ENCODE measurements around the gene ASCL5.

ASCL5 gene

DNA sequence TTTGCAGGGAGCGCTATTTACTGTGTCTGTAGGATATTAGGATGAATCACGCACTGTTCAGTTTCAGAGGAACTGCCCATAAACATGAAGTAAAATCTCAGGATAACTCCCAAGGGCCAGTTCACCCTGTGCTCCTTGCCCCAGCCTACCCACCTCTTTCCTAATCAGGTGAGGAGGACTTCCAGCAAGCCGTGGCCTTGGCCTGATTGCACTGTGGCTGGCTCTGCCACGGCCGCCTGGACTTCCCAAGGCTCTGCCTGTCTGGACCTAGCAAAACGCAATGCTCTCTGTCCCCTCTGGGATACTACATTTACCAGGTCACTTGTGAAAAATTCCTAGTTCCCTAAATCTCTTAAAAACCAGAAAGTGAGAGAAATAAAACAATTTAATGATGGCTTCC is 7.4 kb upstream of the ASCL5 start:
- Histone ChIP-seq H3K4me1 (peaks cover 36 to 93% (median 73%) of the 10 kb centered on the region in 10 experiments), H3K36me3 (peaks cover 4 to 35% (median 20%) of the 10 kb centered on the region in 11 experiments; a peak in 19 of 22 replicates), H3K27ac (no peak overlapping the region), H3K9ac (no peak overlapping the region), H3K4me2 (peak overlapping the region in 4 of 11 experiments; percentile 90 to 96 (median 92); a peak in 7 of 22 replicates), H3K27me3 (no peaks in the 10 kb centered on the region), H3K9me3 (replicated peaks in 1 of 11) (no peaks in the 10 kb centered on the region), H4K20me1 (peaks cover 0 to 51% (median 34%) of the 10 kb centered on the region in 11 experiments; a peak in 16 of 22 replicates), H3K4me3 (no peak overlapping the region)
- no peak for TF ChIP-seq Cebpa-rat (IDR thresholded peaks at IDR 0.05)

DNA sequence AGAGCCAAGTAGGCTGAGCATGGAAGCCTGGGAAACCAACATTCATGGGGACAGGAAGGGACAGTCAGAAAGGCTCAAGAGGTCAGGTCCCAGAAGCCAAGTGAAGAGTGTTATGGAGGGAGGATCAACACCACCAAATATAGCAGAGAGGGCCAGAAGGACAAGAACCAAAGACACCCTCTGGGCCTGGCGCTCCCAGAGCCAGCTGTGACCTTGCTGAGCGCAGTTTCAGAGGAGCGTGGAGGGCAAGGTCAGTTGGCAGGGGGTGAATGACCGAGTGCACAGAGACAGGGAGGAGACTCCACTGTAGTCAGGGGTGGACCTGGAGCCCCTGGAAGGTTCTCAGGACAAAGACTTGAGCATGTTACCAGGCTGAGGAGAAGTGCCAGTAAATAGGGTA is 4.4 kb upstream of the ASCL5 start:
- no peak overlapping the region for H3K9ac ChIP-seq
- H4K20me1 ChIP-seq, result peaks cover 0 to 22% (median 10%) of the 10 kb centered on the region in 11 experiments; a peak in 16 of 22 replicates
- peak overlapping the region in 7 of 11 experiments; percentile 32 to 80 (median 66); a peak in 11 of 22 replicates for H3K4me2 ChIP-seq
- peaks cover 4 to 31% (median 20%) of the 10 kb centered on the region in 11 experiments; a peak in 19 of 22 replicates for H3K36me3 ChIP-seq
- peak overlapping the region in 2 of 11 experiments; percentile 14 to 37; a peak in 2 of 22 replicates for H3K27ac ChIP-seq
- peaks cover 24 to 93% (median 73%) of the 10 kb centered on the region in 10 experiments for H3K4me1 ChIP-seq
- no peak overlapping the region for H3K4me3 ChIP-seq
- no peaks in the 10 kb centered on the region for H3K27me3 ChIP-seq
- no peaks in the 10 kb centered on the region for H3K9me3 ChIP-seq (replicated peaks in 1 of 11)
- TF ChIP-seq Cebpa-rat (IDR thresholded peaks at IDR 0.05), result no peak

DNA sequence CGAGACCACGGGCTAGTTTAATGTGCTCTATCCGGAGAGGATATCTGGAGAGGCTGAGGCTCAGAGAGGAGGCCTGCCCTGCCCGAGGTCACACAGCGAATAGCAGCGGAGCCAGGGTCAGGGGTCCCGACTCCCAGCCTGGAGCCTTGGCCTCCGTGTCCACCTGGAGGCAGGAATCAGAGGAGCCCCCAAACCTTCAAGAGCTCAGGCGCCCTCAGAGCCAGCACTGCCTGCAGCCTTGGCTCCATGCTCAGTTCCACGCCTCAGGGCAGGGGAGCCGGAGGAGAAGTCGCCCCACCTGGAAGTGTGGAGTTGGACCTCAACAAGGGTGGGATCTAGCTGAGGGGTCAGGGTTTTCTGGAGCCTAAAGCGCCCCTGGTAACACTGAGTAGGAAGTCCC is 2.0 kb upstream of the ASCL5 start:
- H3K4me1 ChIP-seq, result peaks cover 22 to 93% (median 80%) of the 10 kb centered on the region in 10 experiments
- no peak for TF ChIP-seq Cebpa-rat (IDR thresholded peaks at IDR 0.05)
- H3K9ac ChIP-seq, result peak overlapping the region in 6 of 11 experiments; percentile 12 to 78 (median 68); a peak in 9 of 22 replicates
- H3K9me3 ChIP-seq (replicated peaks in 1 of 11), result no peaks in the 10 kb centered on the region
- 0 out of 22 replicates have a peak, but pooled peaks cover 0 to 5% (median 0%) of the 10 kb centered on the region in 11 experiments for H4K20me1 ChIP-seq
- H3K4me3 ChIP-seq, result no peak overlapping the region; a peak in 2 of 20 replicates
- H3K27ac ChIP-seq, result peak overlapping the region in 8 of 11 experiments; percentile 12 to 85 (median 72); a peak in 16 of 22 replicates
- peaks cover 0 to 11% (median 1%) of the 10 kb centered on the region in 11 experiments; a peak in 12 of 22 replicates for H3K36me3 ChIP-seq
- H3K4me2 ChIP-seq, result peak overlapping the region; percentile 54 to 96 (median 83)
- H3K27me3 ChIP-seq, result no peaks in the 10 kb centered on the region

DNA sequence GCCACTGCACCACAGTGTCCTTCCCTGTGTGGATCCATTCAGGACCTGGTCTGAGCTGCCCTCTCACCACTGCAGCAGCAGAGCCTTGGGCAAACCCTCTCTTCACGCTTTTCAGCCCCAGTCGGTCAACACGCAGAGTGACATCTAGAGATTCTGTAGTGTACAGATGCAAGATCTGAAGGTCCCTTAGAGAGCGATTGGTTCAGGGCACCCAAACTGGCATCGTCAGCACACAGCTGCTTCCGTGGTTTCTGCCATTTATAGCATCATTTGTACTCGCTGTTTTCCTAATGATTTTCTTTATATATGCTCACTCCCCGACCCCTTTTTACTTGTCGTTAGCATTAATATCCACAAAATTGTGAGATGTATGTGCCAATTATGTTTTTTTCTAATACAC is 1.5 kb upstream of the ASCL5 start:
- H4K20me1 ChIP-seq, result 0 out of 22 replicates have a peak, but pooled peaks cover 0 to 5% (median 0%) of the 10 kb centered on the region in 11 experiments
- peak overlapping the region in 9 of 11 experiments; percentile 10 to 78 (median 57); a peak in 14 of 22 replicates for H3K9ac ChIP-seq
- peaks cover 0 to 6% (median 0%) of the 10 kb centered on the region in 11 experiments; a peak in 3 of 22 replicates for H3K36me3 ChIP-seq
- TF ChIP-seq Cebpa-rat (IDR thresholded peaks at IDR 0.05), result 0 out of 22 replicates have a peak, but pooled peaks of 1 of the 11 experiments have one; percentile 39
- H3K9me3 ChIP-seq (replicated peaks in 1 of 11), result no peaks in the 10 kb centered on the region
- H3K27me3 ChIP-seq, result no peaks in the 10 kb centered on the region
- peak overlapping the region; percentile 54 to 96 (median 83) for H3K4me2 ChIP-seq
- H3K27ac ChIP-seq, result peak overlapping the region in 9 of 11 experiments; percentile 21 to 85 (median 68); a peak in 16 of 22 replicates
- H3K4me1 ChIP-seq, result peaks cover 22 to 94% (median 83%) of the 10 kb centered on the region in 10 experiments
- peak overlapping the region in 2 of 10 experiments; percentile 20 to 31; a peak in 3 of 20 replicates for H3K4me3 ChIP-seq

GRCh38 chr1:201127755-201128455 is 921 bp upstream of the ASCL5 start:
- Histone ChIP-seq H3K9me3 (replicated peaks in 1 of 11) (no peaks in the 10 kb centered on the region), H3K4me3 (peak overlapping the region in 2 of 10 experiments; percentile 20 to 31; a peak in 3 of 20 replicates), H3K36me3 (peaks cover 0 to 5% (median 0%) of the 10 kb centered on the region in 11 experiments; a peak in 2 of 22 replicates), H3K9ac (peak overlapping the region in 9 of 11 experiments; percentile 10 to 78 (median 57); a peak in 15 of 22 replicates), H3K27ac (peak overlapping the region in 9 of 11 experiments; percentile 24 to 85 (median 68); a peak in 16 of 22 replicates), H3K4me1 (peaks cover 22 to 92% (median 77%) of the 10 kb centered on the region in 10 experiments), H3K27me3 (no peaks in the 10 kb centered on the region), H4K20me1 (0 out of 22 replicates have a peak, but pooled peaks cover 0 to 5% (median 0%) of the 10 kb centered on the region in 11 experiments), H3K4me2 (peak overlapping the region; percentile 54 to 96 (median 83))
- no peak for TF ChIP-seq Cebpa-rat (IDR thresholded peaks at IDR 0.05)

DNA sequence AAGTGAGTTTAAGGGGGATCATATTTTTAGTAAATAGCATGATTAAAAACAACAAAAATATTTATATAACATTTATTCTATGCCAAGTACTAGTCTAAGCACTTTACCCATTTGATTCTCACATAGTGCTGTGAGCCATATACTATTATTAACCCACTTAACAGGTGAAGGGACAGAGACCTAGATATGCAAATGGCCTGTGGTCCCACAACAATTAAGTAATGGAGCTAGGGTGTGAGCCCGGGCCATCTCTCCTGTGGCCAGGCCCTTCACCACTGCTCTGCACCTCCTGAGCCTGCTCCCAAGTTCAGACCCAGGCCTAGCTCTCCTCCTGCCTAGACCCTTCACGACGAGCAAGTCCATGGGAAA is 537 bp downstream of the ASCL5 start:
- Histone ChIP-seq H3K4me3 (no peak overlapping the region), H3K9ac (no peak overlapping the region), H3K4me2 (peak overlapping the region in 9 of 11 experiments; percentile 9 to 96 (median 83); a peak in 13 of 22 replicates), H3K4me1 (peaks cover 22 to 89% (median 77%) of the 10 kb centered on the region in 10 experiments), H4K20me1 (no peaks in the 10 kb centered on the region), H3K36me3 (no peaks in the 10 kb centered on the region), H3K9me3 (replicated peaks in 1 of 11) (no peaks in the 10 kb centered on the region), H3K27me3 (no peaks in the 10 kb centered on the region), H3K27ac (peak overlapping the region in 4 of 11 experiments; percentile 11 to 85 (median 84); a peak in 5 of 22 replicates)
- TF ChIP-seq Cebpa-rat (IDR thresholded peaks at IDR 0.05), result no peak

GRCh38 chr1:201125800-201126199 is 1.2 kb downstream of the ASCL5 start:
- Histone ChIP-seq H3K9ac (no peak overlapping the region), H3K27me3 (no peaks in the 10 kb centered on the region), H3K9me3 (replicated peaks in 1 of 11) (no peaks in the 10 kb centered on the region), H3K27ac (no peak overlapping the region), H3K36me3 (no peaks in the 10 kb centered on the region), H3K4me2 (peak overlapping the region in 8 of 11 experiments; percentile 26 to 96 (median 60); a peak in 15 of 22 replicates), H3K4me1 (peaks cover 22 to 92% (median 82%) of the 10 kb centered on the region in 10 experiments), H4K20me1 (no peaks in the 10 kb centered on the region), H3K4me3 (no peak overlapping the region)
- no peak for TF ChIP-seq Cebpa-rat (IDR thresholded peaks at IDR 0.05)

DNA sequence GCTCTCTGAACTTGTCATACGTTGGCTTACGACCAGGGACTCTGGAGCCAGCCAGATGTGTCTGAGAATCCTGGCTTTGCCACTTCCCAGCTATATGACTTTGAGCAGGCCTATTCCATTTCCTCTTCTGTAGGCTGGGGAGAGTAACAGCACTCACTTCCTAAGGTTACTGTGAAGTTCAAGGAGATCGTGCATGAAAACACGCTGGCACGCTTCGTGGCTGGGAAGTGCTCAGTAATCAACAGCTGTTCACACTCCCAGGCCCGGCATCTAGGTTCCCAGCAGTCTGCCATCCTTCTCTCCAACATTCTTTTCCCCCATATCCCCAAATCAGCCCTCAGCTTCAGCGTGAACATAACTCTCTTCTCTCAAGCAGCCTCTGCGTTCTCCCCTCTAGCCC is 2.0 kb downstream of the ASCL5 start:
- Histone ChIP-seq H3K9me3 (replicated peaks in 1 of 11) (no peaks in the 10 kb centered on the region), H3K36me3 (no peaks in the 10 kb centered on the region), H3K4me1 (peaks cover 26 to 95% (median 87%) of the 10 kb centered on the region in 10 experiments), H3K4me3 (no peak overlapping the region), H3K9ac (no peak overlapping the region), H3K27me3 (no peaks in the 10 kb centered on the region), H4K20me1 (no peaks in the 10 kb centered on the region), H3K4me2 (peak overlapping the region; percentile 0 to 96 (median 49); a peak in 18 of 22 replicates), H3K27ac (no peak overlapping the region)
- no peak for TF ChIP-seq Cebpa-rat (IDR thresholded peaks at IDR 0.05)

DNA sequence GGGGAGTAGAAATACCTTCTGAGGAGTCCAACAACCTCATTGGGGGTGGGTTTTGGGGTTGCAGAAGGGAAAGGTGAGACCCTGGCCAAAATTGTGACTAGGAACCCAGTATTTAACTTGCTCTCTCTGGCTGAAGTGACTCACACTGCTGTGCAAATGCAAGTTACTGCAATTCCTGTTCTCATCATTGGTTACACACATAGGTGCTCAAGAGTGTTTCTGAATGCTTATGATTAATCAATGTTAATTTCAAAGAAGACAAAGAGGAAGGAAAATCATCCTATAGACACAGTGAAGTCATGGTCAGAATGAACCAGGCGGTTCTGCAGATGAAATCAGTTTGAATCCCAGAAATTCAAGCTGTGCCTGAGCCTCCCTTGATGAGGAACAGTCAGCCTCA is 3.1 kb downstream of the ASCL5 start:
- no peak overlapping the region for H3K4me3 ChIP-seq
- H3K9me3 ChIP-seq (replicated peaks in 1 of 11), result no peaks in the 10 kb centered on the region
- no peak overlapping the region for H3K27ac ChIP-seq
- no peak for TF ChIP-seq Cebpa-rat (IDR thresholded peaks at IDR 0.05)
- no peaks in the 10 kb centered on the region for H4K20me1 ChIP-seq
- peaks cover 30 to 95% (median 87%) of the 10 kb centered on the region in 10 experiments for H3K4me1 ChIP-seq
- H3K36me3 ChIP-seq, result no peaks in the 10 kb centered on the region
- H3K9ac ChIP-seq, result no peak overlapping the region
- H3K4me2 ChIP-seq, result peak overlapping the region in 8 of 11 experiments; percentile 26 to 96 (median 60); a peak in 13 of 22 replicates
- no peaks in the 10 kb centered on the region for H3K27me3 ChIP-seq

Data from BLaER1 treated with 17β-estradiol and CSF1 and Interleukin-3, amounts not matched to agents 10 nM and 100 nM (cell line).